ENCODE measurements around the gene SLC11A2.
"Not testable (repeated sequence)": the region's sequence is repeated elsewhere in the genome, so short reads cannot be mapped to it uniquely, and the experiment has no call there.

The SLC11A2 gene

GRCh38 chr12:51025338-51025835 lies 797 bp downstream of the SLC11A2 start:
- DNase-seq, result no peak

GRCh38 chr12:51023625-51024382 lies 2.4 kb downstream of the SLC11A2 start:
- DNase-seq, result no peak

GRCh38 chr12:51021694-51022093 lies 4.5 kb downstream of the SLC11A2 start:
- no peak for DNase-seq

- no peak for DNase-seq
Measured at GRCh38 chr12:51020448-51021182, 5.6 kb downstream of the SLC11A2 start.

- no peak for DNase-seq
Measured at GRCh38 chr12:51019927-51020326, 6.3 kb downstream of the SLC11A2 start.

- no peak for DNase-seq
Measured at GRCh38 chr12:51018956-51019355, 7.2 kb downstream of the SLC11A2 start.

GRCh38 chr12:51017452-51017851 lies 8.7 kb downstream of the SLC11A2 start:
- no peak for DNase-seq

GRCh38 chr12:51014467-51014866 lies 11.7 kb downstream of the SLC11A2 start:
- not testable (repeated sequence) for DNase-seq

GRCh38 chr12:51013441-51013840 lies 12.7 kb downstream of the SLC11A2 start:
- DNase-seq, result no peak

- DNase-seq, result no peak
Measured at GRCh38 chr12:51012570-51013236, 13.5 kb downstream of the SLC11A2 start.

GRCh38 chr12:51011955-51012354 lies 14.2 kb downstream of the SLC11A2 start:
- no peak for DNase-seq

- no peak for DNase-seq
Measured at GRCh38 chr12:51009056-51009440, 17.1 kb downstream of the SLC11A2 start.

- no peak for DNase-seq
Measured at GRCh38 chr12:51008329-51009055, 17.7 kb downstream of the SLC11A2 start.

GRCh38 chr12:51005671-51006070 lies 20.5 kb downstream of the SLC11A2 start:
- no peak for DNase-seq

- DNase-seq, result no peak
Measured at GRCh38 chr12:51005030-51005429, 21.2 kb downstream of the SLC11A2 start.

GRCh38 chr12:51004504-51004903 lies 21.7 kb downstream of the SLC11A2 start:
- no peak for DNase-seq

- no peak for DNase-seq
Measured at GRCh38 chr12:51001799-51002198, 24.4 kb downstream of the SLC11A2 start.

GRCh38 chr12:51000245-51000644 lies 25.9 kb downstream of the SLC11A2 start:
- no peak for DNase-seq

- DNase-seq, result no peak
Measured at GRCh38 chr12:50999093-50999492, 27.1 kb downstream of the SLC11A2 start.

- DNase-seq, result no peak
Measured at GRCh38 chr12:50992819-50993218, 33.4 kb downstream of the SLC11A2 start.

GRCh38 chr12:50991291-50991690 lies 34.9 kb downstream of the SLC11A2 start:
- no peak for DNase-seq

- DNase-seq, result no peak
Measured at GRCh38 chr12:50990791-50991190, 35.4 kb downstream of the SLC11A2 start.

- DNase-seq, result no peak
Measured at GRCh38 chr12:50990147-50990727, 35.9 kb downstream of the SLC11A2 start.

Data from NCI-H1105 (cell line).